ENCODE results near the gene BACH1.

BACH1 gene

DNA sequence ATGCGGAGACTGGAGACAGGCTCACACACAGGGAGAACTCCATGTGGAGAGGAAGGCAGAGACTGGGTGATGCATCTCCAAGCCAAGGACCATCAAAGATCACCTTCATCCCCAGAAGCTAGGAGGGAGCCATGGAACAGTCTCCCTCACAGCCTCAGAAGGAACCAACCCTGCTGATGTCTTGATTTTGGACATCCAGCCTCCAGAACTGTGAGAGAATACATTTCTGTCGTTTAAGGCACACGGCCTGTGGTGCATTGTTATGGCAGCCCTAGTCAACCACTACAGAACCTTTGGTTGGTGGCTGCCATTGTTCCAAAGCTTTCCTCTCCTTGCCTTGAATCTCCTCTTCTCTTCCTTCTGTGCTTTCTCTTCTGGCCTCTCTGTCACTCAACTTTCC, 64.0 kb downstream of the BACH1 start:
- H3K4me3 ChIP-seq (ENCODE audit: low read depth, low read length), result no peak overlapping the region
- TF ChIP-seq, protein P1, sequence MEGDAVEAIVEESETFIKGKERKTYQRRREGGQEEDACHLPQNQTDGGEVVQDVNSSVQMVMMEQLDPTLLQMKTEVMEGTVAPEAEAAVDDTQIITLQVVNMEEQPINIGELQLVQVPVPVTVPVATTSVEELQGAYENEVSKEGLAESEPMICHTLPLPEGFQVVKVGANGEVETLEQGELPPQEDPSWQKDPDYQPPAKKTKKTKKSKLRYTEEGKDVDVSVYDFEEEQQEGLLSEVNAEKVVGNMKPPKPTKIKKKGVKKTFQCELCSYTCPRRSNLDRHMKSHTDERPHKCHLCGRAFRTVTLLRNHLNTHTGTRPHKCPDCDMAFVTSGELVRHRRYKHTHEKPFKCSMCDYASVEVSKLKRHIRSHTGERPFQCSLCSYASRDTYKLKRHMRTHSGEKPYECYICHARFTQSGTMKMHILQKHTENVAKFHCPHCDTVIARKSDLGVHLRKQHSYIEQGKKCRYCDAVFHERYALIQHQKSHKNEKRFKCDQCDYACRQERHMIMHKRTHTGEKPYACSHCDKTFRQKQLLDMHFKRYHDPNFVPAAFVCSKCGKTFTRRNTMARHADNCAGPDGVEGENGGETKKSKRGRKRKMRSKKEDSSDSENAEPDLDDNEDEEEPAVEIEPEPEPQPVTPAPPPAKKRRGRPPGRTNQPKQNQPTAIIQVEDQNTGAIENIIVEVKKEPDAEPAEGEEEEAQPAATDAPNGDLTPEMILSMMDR (IDR thresholded peaks at IDR 0.05; ENCODE audit: low read depth, low read length), result no peak
- in situ Hi-C loops (cut with HindIII; ENCODE audit: low sequenced_read_pairs), result no loop called here
- DNase-seq (ENCODE audit: low read depth, low spot score), result no peak

- DNase-seq (ENCODE audit: low read depth, low spot score), result no peak
- no peak overlapping the region for H3K4me3 ChIP-seq (ENCODE audit: low read depth, low read length)
- TF ChIP-seq, protein P1 (IDR thresholded peaks at IDR 0.05; ENCODE audit: low read depth, low read length), result no peak
- in situ Hi-C loops (cut with HindIII; ENCODE audit: low sequenced_read_pairs), result no loop called here
Observed at GRCh38 chr21:29365661-29366265, 67.0 kb downstream of the BACH1 start.

- DNase-seq (ENCODE audit: low read depth, low spot score), result no peak
- H3K4me3 ChIP-seq (ENCODE audit: low read depth, low read length), result no peak overlapping the region
- in situ Hi-C loops (cut with HindIII; ENCODE audit: low sequenced_read_pairs), result no loop called here
- TF ChIP-seq, protein P1 (IDR thresholded peaks at IDR 0.05; ENCODE audit: low read depth, low read length), result no peak
Observed at GRCh38 chr21:29366532-29366931, 67.8 kb downstream of the BACH1 start.

DNA sequence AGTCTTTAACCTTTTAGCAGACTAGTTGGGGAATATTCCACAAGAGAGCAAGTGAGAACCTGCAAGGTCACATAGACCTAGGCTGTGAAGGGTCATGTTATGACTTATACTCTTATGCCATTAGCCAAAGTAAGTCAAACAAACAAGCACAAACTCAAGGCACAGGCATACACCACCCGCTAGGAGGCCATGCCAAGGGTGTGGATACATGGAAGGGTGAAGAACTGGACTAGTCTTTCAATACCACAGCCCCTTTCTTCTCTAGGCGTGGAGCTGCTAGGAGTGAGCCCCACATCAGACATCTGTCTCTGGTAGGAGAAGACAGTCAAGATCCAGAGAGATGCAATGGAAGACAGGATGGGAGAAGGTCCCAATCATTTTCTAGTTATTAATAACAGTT, 68.6 kb downstream of the BACH1 start:
- no peak overlapping the region for H3K4me3 ChIP-seq (ENCODE audit: low read depth, low read length)
- TF ChIP-seq, protein P1 (IDR thresholded peaks at IDR 0.05; ENCODE audit: low read depth, low read length), result no peak
- no peak for DNase-seq (ENCODE audit: low read depth, low spot score)
- in situ Hi-C loops (cut with HindIII; ENCODE audit: low sequenced_read_pairs), result no loop called here

DNA sequence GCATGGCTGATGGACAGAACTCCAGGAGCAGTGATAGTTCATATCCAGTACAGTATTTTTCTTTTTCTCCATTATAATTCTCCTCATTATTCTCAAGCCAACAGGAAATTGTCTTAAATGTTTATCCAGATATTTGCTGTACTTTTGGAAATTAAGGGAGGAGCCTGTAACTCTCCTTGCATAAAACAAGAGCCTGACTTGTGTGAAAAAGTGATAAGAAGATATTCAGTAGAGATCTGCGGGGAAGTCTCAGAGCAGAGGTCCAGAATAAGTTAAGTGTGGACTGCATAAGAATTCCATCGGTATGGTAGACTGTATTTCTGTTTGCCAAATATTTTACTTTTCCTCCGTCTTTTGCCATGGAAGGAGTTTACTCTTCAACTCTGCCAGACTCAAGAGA, 70.2 kb downstream of the BACH1 start:
- no peak overlapping the region for H3K4me3 ChIP-seq (ENCODE audit: low read depth, low read length)
- TF ChIP-seq, protein P1 (IDR thresholded peaks at IDR 0.05; ENCODE audit: low read depth, low read length), result no peak
- DNase-seq (ENCODE audit: low read depth, low spot score), result no peak
- in situ Hi-C loops (cut with HindIII; ENCODE audit: low sequenced_read_pairs), result no loop called here

GRCh38 chr21:29371464-29371863, 72.7 kb downstream of the BACH1 start:
- no peak for DNase-seq (ENCODE audit: low read depth, low spot score)
- no peak overlapping the region for H3K4me3 ChIP-seq (ENCODE audit: low read depth, low read length)
- TF ChIP-seq, protein P1 (IDR thresholded peaks at IDR 0.05; ENCODE audit: low read depth, low read length), result no peak
- in situ Hi-C loops (cut with HindIII; ENCODE audit: low sequenced_read_pairs), result no loop called here
